Neural progenitor cell (in vitro differentiated cells): Measurements from ENCODE around the gene PPFIA1. TPM values are rescaled to one million over a fixed set of nuclear protein-coding genes. Genes with fewer than 3 reads are reported as not detected.

ENCODE experiments used
- DNase-seq: peaks from one replicate; pipeline ENCODE4 v3.0.0-alpha.2; 2016; ENCODE audit warnings: low spot score
- H2AFZ ChIP-seq: fragments of 200-600 bp; sonication (generic); replicated peaks from 2 replicates; pipeline ENCODE4 v1.6.1; 2016; ENCODE audit warnings: antibody characterized with exemption
- H3F3A ChIP-seq: fragments of 200-600 bp; sonication (generic); 2 replicates; pipeline ENCODE4 v1.6.1; 2016; ENCODE audit warnings: antibody characterized with exemption, low read depth
- H3K27ac ChIP-seq: fragments of 200-600 bp; sonication (generic); 2 replicates; pipeline ENCODE4 v1.5.1; 2016; ENCODE audit warnings: mild to moderate bottlenecking
- H3K27me3 ChIP-seq: fragments of 200-600 bp; sonication (generic); 2 replicates; pipeline ENCODE4 v1.6.1; 2016; ENCODE audit warnings: mild to moderate bottlenecking, moderate library complexity
- H3K36me3 ChIP-seq: fragments of 200-600 bp; sonication (generic); 2 replicates; pipeline ENCODE4 v1.5.1; 2016
- H3K4me1 ChIP-seq: fragments of 200-600 bp; sonication (generic); 2 replicates; pipeline ENCODE4 v1.6.1; 2016; ENCODE audit warnings: mixed run types
- H3K4me2 ChIP-seq: fragments of 200-600 bp; sonication (generic); 2 replicates; pipeline ENCODE4 v1.6.1; 2016
- H3K4me3 ChIP-seq: fragments of 200-600 bp; sonication (generic); 2 replicates; pipeline ENCODE4 v1.5.1; 2016
- H3K79me2 ChIP-seq: fragments of 200-600 bp; sonication (generic); 2 replicates; pipeline ENCODE4 v1.6.1; 2016; ENCODE audit warnings: low read depth
- H3K9ac ChIP-seq: fragments of 200-600 bp; sonication (generic); 2 replicates; pipeline ENCODE4 v1.6.1; 2016
- H3K9me3 ChIP-seq: fragments of 200-600 bp; sonication (generic); 2 replicates; pipeline ENCODE4 v1.5.1; 2016; ENCODE audit warnings: low read depth
- H4K20me1 ChIP-seq: fragments of 200-600 bp; sonication (generic); 2 replicates; pipeline ENCODE4 v1.6.1; 2016; ENCODE audit warnings: low read depth
- H3K27ac Mint-ChIP-seq: 3 replicates; pipeline ENCODE4 v1.8.0; 2021; ENCODE audit warnings: mixed read lengths
- H3K27me3 Mint-ChIP-seq: 2 replicates; pipeline ENCODE4 v1.8.0; 2022; ENCODE audit warnings: low read depth, mild to moderate bottlenecking, inconsistent platforms, moderate library complexity, mixed read lengths; ENCODE audit not compliant: insufficient read depth
- H3K36me3 Mint-ChIP-seq: 3 replicates; pipeline ENCODE4 v1.8.0; 2021; ENCODE audit warnings: mixed read lengths
- H3K4me1 Mint-ChIP-seq: 3 replicates; pipeline ENCODE4 v1.8.0; 2021; ENCODE audit warnings: mixed read lengths
- H3K4me3 Mint-ChIP-seq: 3 replicates; pipeline ENCODE4 v1.8.0; 2021; ENCODE audit warnings: mild to moderate bottlenecking, moderate library complexity, mixed read lengths
- H3K9me3 Mint-ChIP-seq: 3 replicates; pipeline ENCODE4 v1.8.0; 2020; ENCODE audit warnings: mixed read lengths
- CTCF ChIP-seq: fragments of 200-600 bp; sonication (generic); IDR thresholded peaks from 2 replicates; pipeline ENCODE4 v1.5.1; 2017; ENCODE audit warnings: antibody characterized with exemption, mild to moderate bottlenecking
- EZH2 ChIP-seq: fragments of 200-600 bp; sonication (generic); IDR thresholded peaks from 2 replicates; pipeline ENCODE4 v1.6.1; 2017; ENCODE audit warnings: antibody characterized with exemption, mild to moderate bottlenecking, moderate library complexity
- EZH2phosphoT487 ChIP-seq: fragments of 200-600 bp; sonication (generic); IDR thresholded peaks from 2 replicates; pipeline ENCODE4 v1.6.1; 2017; ENCODE audit warnings: antibody characterized with exemption
- total RNA-seq: library from RNA; depleted of rRNA; stranded (reverse); fragments of >200 nt; gene quantifications from 2 replicates; pipeline ENCODE4 v1.2.3, GENCODE V29; 2015; ENCODE audit warnings: low replicate concordance

Gene PPFIA1
- total RNA-seq, 1 donor from 2014 or later = 42.6 TPM

- Mint-ChIP-seq H3K9me3 (peaks cover 7% of the 10 kb centered on the region), H3K27ac (no peak overlapping the region), H3K36me3 (peaks cover 41% of the 10 kb centered on the region), H3K27me3 (no peaks in the 10 kb centered on the region), H3K4me3 (no peak overlapping the region), H3K4me1 (peaks cover 10% of the 10 kb centered on the region)
- H3K4me1 ChIP-seq = no peaks in the 10 kb centered on the region
- no peaks in the 10 kb centered on the region for H3K27me3 ChIP-seq
- no peak for DNase-seq
- H3K27ac ChIP-seq = no peak overlapping the region
- no peak overlapping the region for H2AFZ ChIP-seq
- no peak overlapping the region for H3K4me3 ChIP-seq
- H4K20me1 ChIP-seq = no peaks in the 10 kb centered on the region
- H3K79me2 ChIP-seq = peaks cover 17% of the 10 kb centered on the region
- no peaks in the 10 kb centered on the region for H3F3A ChIP-seq
- H3K9ac ChIP-seq = no peak overlapping the region
- no peaks in the 10 kb centered on the region for H3K36me3 ChIP-seq
- TF ChIP-seq EZH2 (no peak), EZH2phosphoT487 (no peak), CTCF (no peak)
- no peak overlapping the region for H3K4me2 ChIP-seq
- no peaks in the 10 kb centered on the region for H3K9me3 ChIP-seq
Observed at GRCh38 chr11:70368961-70369360, 98.5 kb downstream of the PPFIA1 start.

GRCh38 chr11:70371241-70371640 is 100.8 kb downstream of the PPFIA1 start:
- no peaks in the 10 kb centered on the region for H3K4me1 ChIP-seq
- no peak for TF ChIP-seq EZH2
- TF ChIP-seq CTCF = no peak
- no peak for TF ChIP-seq EZH2phosphoT487
- H2AFZ ChIP-seq = no peak overlapping the region
- Mint-ChIP-seq H3K36me3 (peaks cover 30% of the 10 kb centered on the region), H3K27ac (no peak overlapping the region), H3K27me3 (no peaks in the 10 kb centered on the region), H3K4me3 (no peak overlapping the region), H3K4me1 (no peaks in the 10 kb centered on the region), H3K9me3 (peaks cover 7% of the 10 kb centered on the region)
- H3K9me3 ChIP-seq = no peaks in the 10 kb centered on the region
- H3K27me3 ChIP-seq = no peaks in the 10 kb centered on the region
- peaks cover 17% of the 10 kb centered on the region for H3K79me2 ChIP-seq
- no peak overlapping the region for H3K27ac ChIP-seq
- no peak overlapping the region for H3K9ac ChIP-seq
- H3K4me3 ChIP-seq = no peak overlapping the region
- no peak for DNase-seq
- no peaks in the 10 kb centered on the region for H3F3A ChIP-seq
- H4K20me1 ChIP-seq = no peaks in the 10 kb centered on the region
- H3K36me3 ChIP-seq = peaks cover 2% of the 10 kb centered on the region
- no peak overlapping the region for H3K4me2 ChIP-seq

GRCh38 chr11:70372076-70372475 is 101.6 kb downstream of the PPFIA1 start:
- Histone ChIP-seq H4K20me1 (no peaks in the 10 kb centered on the region), H3K9ac (no peak overlapping the region), H3K4me1 (no peaks in the 10 kb centered on the region), H3K27ac (no peak overlapping the region), H2AFZ (no peak overlapping the region), H3K4me2 (no peak overlapping the region), H3K9me3 (no peaks in the 10 kb centered on the region), H3K36me3 (peaks cover 5% of the 10 kb centered on the region), H3K79me2 (peaks cover 17% of the 10 kb centered on the region), H3K27me3 (no peaks in the 10 kb centered on the region), H3F3A (no peaks in the 10 kb centered on the region), H3K4me3 (no peak overlapping the region)
- no peaks in the 10 kb centered on the region for H3K27me3 Mint-ChIP-seq
- H3K4me3 Mint-ChIP-seq = no peak overlapping the region
- peaks cover 33% of the 10 kb centered on the region for H3K36me3 Mint-ChIP-seq
- peaks cover 7% of the 10 kb centered on the region for H3K9me3 Mint-ChIP-seq
- DNase-seq = no peak
- H3K4me1 Mint-ChIP-seq = no peaks in the 10 kb centered on the region
- TF ChIP-seq EZH2phosphoT487 = no peak
- TF ChIP-seq CTCF = no peak
- TF ChIP-seq EZH2 = no peak
- H3K27ac Mint-ChIP-seq = no peak overlapping the region
